M059J (cell line): ENCODE results near the gene SEMA3F. TPM values are rescaled to one million over a fixed set of nuclear protein-coding genes. Genes with fewer than 3 reads are reported as not detected.

Source experiments
- DNase-seq: peaks from one replicate; pipeline ENCODE4 v3.0.0-alpha.2; 2012; ENCODE audit warnings: low read depth
- total RNA-seq: library from RNA; depleted of rRNA; stranded (reverse); fragments of >200 nt; shearing (Covaris generic); gene quantifications from 2 replicates; pipeline ENCODE4 v1.2.3, GENCODE V29; 2014

Gene SEMA3F
- total RNA-seq, 1 experiment from 2014 or later = 6.6 TPM

DNA sequence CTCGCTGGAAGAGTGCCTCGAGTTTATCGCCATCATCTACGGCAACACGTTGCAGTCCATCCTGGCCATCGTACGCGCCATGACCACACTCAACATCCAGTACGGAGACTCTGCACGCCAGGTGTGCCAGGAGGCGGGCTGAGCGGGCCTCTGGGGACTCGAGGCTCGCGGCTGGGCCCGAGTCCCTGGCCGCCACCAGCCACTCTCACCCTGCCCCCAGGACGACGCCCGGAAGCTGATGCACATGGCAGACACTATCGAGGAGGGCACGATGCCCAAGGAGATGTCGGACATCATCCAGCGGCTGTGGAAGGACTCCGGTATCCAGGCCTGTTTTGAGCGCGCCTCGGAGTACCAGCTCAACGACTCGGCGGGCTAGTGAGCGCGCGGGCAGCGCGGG, 38.2 kb downstream of the SEMA3F start:
- no peak for DNase-seq

DNA sequence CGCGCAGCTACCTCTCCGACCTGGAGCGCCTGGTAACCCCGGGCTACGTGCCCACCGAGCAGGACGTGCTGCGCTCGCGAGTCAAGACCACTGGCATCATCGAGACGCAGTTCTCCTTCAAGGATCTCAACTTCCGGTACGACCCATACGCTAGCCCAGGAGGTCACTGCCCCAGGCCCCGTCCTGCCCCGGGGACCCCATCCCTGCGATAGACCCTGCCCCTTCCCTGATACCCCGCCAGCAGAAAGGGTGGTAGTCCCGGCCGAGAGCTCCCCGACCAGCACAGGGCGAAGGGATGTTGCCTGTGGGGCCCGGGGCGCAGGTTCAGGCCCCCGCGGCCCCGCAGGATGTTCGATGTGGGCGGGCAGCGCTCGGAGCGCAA, 38.6 kb downstream of the SEMA3F start:
- DNase-seq = no peak

DNA sequence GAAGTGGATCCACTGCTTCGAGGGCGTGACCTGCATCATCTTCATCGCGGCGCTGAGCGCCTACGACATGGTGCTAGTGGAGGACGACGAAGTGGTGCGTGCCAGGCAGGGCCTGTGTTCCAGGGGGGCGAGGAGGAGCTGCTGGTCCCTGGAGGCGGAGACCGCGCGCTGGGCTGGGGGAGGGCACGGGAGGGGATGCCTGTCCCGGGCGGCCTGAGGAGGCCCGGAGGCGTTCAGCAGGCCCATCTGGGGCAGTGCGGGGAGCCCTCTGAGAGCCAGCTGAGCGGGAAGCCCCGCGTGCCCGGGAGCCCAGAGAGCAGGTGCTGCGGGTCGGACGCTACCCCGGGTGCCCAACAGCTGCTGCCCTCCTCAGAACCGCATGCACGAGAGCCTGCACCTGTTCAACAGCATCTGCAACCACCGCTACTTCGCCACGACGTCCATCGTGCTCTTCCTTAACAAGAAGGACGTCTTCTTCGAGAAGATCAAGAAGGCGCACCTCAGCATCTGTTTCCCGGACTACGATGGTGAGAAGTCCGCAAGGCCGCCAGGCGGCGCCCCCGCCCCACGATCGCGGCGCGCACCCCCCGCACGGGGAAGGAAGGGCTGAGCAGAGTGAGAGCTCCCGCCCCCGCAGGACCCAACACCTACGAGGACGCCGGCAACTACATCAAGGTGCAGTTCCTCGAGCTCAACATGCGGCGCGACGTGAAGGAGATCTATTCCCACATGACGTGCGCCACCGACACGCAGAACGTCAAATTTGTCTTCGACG, 39.2 kb downstream of the SEMA3F start:
- peak; percentile 37 for DNase-seq

DNA sequence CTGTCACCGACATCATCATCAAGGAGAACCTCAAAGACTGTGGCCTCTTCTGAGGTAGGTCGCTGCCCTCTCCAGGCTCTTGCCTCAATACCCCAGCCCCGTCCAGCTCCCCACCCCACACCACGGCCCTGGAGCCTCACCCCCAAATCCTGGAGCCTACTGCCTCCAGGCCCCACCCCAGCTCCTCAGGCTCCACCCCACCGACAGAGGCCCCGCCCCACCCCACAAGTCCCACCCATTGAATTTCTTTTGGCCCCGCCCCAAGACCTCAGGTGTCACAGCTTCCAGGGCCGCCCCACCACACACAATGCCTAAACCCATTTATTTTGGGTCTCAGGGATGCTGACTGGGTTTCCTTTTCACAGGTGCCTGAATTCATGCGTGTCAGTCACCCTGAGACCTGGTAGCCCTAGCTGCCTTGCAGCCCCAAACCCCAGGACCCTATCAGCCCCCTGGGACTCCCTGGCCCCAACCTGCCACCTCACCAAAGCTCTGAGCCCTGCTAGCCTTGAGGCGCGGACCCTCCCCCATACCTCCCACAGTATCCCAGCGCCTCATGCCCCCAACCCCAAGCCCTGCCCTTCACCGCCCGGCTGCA, 39.9 kb downstream of the SEMA3F start:
- no peak for DNase-seq

DNA sequence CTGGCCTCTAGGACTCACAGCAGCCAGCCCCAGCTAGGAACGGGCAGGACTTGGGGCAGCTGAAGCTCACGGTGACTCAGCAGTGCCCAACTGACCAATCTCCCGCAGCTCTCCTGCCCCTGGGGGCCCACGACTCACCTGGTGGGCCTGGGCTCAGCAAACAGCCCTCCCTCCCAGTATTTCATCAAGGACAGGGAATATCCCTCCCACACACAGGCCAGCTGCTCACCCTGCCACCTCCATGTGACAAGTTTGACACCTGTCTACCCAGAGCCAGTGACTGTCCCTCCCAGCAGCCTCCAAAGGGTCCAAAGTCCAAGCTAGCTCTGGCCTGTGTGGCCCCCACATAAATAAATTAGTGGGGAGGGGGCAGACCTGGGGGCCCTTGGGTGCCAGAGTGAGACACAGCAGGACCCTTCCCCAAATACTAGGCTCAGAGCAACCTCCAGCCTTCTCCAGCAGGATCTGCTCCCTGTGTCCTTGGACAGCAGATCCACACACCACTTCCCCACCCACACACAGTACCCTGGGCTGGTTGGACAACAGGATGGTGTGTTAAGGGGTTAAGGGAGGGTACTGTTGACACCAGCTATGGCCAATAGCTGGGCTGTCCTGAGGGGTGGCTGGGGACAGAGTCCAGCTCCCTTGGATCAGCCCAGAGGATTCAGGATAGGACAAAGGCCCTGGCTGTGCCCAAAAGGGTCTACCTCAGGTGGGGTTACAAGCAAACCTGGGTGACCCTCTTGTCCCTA, 40.6 kb downstream of the SEMA3F start:
- DNase-seq = no peak

DNA sequence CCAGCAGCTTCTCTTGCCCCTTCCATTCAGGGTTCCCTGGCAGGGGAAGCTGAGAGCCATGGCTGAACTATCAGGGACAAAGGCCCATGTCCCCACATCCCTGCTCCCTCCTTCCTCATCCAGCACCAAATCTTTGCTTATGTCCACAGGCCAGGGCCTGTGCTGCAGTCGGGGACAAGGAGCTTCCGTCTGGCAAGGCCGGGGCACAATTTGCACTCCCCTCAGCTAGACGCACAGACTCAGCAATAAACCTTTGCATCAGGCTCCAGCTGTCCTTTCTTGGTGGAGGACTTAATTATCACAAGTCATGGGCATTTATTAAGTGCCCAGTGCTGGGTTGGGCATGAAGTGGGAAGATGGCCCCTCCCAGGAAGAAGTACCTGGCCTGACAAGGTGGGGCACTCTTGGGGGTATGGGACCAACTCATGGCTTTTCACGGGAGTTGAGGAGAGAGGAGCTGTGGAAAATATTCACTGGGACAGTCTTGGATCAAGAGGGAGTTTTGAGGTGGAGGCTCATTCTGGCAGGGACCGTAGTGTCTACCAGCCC, 41.2 kb downstream of the SEMA3F start:
- no peak for DNase-seq

DNA sequence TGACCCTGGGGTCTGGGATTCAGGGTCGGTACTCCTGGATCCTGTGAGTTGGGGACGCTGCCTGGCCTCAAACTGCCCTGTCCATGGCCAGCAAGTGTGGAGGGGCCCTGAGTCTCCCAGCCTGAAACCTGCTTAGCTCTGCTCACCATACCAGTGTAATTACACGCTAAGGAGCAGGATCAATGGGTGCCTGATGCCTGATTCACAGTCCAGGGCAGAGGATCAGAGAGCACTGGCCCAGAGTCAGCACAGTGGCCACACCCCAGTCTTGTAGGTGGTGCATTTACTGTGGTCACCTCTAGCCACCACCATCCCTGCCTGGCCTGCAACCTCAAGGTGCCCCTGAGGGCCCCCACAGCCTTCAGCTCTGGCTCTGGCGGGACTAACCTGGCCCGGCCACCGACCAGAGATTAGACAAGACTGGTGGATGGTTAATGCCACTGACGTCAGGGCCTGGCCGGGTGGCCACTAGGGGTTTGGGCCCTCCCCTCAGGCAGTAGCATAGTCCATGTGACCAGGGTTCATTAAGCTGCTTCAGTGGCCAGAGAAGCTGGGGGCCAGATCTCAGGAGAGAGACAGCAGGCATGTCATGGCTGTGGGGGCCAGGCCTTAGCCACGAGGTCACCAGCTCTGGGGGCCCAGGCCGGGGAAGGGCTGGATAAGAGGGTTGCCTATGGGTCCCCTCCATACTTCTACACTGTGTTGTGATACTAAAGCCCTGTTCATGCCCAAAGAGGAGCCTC, 46.6 kb downstream of the SEMA3F start:
- peak; percentile 20 for DNase-seq

DNA sequence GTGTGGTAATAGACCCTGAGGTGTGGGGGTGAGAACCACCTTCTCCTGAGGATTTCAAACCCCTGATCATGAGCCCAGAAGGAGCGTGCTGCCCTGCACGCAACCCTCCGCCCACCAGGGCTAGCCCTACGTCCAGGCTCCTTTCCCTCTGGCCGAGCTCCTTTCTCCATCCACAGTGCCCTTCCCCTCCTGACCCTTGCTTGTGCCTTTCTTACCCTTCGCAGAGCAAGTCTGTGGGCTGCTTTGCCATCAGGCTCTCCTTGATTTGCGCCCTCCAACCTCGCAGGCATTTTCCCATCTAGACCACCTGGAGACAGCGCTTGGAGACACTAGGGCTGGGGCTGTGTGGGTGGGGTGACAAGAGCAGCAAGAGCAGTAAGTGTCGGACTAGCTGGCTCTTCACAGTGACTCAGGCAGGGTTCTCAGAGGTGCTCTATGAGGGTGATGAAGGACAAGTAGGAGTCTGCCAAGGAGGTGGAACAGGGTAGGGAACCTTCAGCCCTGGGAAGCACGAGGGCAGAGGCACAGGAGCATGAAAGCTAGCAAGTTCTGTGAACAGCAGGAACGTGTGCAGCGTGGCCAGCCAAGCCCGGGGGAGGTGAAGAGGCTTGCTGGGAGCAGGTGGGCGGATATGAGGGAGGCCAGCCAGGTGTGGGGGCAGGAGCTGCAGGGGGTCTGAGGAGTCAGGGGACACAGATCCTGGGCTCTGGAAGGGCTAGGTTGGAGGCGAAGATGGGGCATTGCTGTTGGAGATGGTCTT, 47.4 kb downstream of the SEMA3F start:
- no peak for DNase-seq

DNA sequence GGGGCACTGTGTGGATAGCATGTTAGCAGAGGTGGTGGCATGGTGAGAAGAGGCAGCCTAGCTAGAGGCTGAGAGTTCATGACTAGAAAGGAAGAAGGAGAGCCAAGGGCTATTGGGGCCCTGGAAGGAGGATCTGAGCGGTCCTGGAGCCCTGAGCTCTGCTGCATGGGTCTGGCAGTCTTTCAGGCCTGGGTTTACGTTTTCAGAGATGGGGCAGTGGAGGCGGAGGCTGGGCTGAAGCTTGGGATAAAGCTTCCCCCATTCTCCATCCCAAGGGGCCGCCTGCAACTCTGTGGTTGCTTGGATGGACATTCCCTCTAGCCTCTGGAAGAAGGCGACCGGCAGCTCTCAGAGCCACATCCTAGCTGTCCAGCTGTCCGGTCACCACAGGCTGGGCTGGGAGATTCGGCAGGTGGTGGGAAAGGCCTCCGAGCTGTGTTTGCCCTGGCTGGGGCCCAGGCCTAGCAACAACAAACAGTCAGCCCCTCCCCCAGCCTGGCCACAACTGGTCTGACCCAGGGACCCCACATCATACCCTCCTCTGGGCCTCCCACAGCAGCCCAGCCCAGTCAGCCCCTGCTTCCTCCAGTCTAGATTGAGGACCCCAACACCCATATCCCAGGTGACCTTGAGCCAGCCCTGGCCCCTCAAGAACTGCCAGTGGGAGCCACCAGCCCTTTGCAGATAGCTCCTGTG, 48.1 kb downstream of the SEMA3F start:
- DNase-seq = no peak

DNA sequence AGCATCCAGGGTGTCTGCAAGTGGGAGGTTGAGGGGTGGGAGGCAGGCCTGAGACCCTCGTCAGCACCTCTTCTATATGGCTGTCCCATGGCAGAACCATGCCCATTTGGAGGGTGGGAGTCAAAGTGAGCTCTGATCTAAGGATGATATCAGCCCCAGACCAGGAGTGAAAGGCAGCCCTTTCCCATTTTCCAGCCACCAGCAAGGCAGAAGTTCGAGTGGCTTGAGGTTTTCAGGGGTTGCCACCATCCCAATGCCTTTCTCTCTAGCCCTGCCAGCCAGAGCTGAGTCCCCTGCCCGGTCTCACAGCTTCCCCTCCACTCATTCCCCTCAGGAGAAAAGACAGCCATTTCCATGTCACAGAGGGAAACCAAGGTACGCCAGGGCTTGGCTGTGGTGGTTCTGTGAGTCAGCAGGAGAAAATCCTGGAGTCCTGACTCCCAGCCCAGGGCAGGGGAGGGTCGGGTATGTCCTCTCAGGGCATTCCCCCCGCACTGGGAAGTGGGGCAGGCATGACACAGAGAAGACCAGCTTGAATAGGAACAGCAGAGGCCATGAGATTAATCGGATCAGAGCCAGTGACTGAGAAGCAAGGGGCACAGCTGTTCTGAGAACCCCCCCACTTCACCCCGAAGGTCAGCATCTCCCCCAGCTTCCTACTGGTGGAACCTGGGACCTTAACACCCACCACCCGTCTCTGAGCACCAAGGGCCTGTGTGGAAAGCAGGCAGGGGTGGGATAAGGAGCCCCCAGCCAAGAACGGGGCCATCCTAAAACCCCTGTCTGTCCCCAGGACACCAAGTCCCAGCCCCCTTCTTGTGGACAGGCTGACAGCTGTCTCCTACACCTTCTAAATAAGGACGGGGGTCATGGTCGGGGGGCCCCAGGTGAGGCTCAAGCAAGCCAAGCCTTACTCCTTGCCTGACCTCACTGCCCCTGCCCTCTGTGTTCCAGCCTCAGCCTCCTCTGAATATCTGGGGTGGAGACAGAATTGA, 49.0 kb downstream of the SEMA3F start:
- DNase-seq = no peak

DNA sequence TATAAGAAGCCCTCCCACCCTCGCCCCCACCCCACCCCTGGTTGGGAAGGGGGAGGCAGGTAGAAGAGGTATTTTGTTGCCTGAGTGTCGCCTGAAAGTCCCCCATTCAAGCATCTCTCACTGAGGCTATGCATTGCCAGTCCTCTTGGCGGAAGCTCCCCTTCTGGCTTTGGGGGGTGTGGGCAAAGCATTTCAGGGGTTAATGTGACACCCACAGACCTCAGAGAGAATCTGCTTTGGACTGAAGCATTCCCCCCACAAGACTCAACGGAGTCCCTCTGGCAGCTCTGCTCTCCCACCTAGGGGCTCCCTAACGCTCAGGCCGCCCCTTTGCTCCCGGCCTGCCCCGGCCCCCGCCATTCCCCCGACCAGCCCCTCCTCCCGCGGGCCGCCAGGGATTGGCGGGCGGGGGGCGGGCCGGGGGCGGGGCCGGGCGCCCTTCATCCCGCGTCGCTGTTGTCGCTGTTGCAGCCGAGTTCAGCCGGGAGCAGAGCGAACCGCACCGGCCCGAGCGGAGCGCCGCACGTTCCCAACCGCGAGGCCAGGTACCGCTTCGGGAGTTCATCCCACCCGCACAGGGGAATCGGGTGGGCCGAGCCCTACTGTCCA, 49.8 kb downstream of the SEMA3F start, which contains the start of gene SLC38A3:
TSS of gene SLC38A3 (plus strand) at position 468 of the 609 bp plus-strand sequence. CDS start 8,929 bp downstream, outside the sequence.
- DNase-seq = no peak

DNA sequence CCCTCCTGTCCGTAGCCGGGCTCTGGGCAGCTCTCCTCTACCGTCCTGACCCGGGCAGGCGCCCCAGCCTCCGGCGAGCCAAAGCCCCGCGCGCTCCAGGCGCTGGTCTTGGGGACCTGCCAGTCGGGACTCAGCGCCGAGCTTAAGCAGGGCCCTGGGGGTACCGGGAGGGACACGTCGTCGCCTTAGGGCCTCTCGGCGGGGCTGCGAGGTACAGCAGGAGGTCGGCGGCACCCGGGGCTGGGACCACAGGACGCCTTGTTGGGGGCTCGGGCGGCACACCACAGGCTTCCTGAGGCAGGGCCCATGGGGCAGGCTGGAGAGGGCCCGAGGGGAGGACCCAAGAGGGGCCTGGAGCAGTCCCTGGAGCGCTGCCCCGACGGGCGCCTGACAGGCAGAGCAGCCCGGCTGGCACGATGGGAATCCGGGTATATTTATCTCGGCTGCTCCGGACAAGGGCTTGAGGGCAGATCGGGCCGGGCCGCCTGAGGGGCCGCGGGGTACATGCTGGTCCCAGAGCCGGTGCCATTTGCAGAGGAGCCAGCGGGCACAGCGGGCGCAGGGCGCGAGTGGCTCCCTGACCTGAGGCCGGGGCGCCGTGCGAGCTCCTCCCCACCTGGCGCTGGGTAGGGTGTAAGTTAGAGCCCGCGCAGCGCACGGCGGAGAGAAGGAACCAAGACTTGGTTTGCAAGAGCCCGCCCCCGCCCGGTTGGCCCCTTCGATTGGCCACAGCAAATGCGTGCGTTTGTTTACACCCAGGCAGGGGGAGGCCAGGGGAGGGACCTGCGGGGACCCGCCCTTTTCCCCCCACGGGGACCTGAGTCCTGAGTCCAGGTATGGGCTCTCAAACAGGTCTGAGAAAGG, 50.5 kb downstream of the SEMA3F start:
- DNase-seq = no peak

DNA sequence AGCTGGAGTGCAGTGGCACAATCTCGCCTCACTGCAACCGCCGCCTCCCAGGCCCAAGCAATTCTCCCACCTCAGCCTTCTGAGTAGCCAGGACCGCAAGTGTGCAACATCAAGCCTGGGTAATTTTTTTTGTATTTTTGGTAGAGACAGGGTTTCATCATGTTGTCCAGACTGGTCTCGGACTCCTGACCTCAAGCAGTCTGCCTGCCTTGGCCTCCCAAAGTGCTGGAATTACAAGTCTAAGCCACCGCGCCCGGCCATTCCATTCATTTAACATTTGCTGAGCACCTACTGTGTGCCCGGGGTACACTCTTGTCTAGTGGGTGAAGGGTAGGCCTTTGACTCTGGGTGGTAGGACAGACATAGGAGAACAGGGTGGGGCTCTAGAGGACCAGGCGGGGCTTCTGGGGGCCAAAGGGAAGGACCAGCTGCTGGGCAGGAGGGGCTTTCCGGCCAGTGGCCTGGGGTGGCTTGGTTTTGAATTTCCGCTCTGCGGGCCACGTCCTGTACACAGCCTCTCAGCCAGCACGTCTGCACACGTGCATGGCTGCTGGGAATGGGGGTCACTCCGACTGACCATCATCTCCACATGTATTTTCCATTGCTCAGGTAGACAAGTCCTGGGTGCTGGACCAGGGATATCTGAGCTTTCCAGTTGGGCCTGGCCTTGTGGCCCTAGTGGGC, 52.4 kb downstream of the SEMA3F start:
- no peak for DNase-seq

DNA sequence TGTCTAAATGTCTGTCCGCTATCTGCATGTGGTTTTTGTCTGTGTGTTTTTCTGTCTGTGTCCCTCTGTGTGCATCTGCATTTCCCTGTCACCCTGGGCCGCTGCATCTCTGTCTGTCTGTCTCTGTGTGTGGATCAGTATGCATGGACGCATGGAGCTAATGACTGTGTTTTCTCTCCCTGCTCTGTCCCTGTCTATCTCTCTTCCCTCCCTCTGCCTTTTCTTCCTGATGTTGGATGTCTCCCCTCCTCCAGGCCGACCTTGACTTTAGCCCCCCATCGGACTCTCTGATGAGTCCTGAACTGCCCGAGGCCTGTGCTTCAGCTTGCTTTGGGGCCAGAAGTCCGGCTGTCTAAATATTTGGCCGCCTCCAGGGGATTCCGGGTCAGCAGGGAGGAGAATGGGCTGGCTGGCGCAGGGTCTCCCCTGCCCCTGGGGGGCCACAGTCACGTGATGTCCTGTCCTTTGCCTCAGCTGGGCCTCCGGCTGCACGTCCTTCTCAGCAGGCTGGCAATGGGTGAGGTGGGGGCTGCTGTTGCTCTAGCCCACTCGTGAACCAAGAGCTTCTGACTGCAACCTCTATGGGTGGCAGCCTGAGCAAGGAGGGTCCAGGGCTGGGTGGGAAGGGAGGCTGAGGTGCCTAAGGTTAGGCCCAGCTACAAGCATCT, 53.7 kb downstream of the SEMA3F start:
- no peak for DNase-seq

DNA sequence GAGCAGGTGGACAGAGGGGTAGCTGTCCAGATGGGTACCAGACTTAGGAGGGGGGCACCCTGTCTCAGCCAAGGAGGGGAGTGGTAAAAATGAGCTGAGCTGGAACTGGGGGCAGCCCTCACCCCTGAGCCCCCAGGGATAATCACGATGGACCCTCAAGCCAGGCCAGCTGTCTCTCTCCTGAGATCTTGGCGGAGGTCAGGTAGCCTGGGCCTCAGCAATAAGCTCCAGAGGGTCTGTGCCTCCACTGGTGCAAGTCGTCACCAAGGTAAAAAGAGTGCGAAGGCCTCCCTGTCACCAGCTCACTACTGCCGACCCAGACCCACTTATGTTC, 55.0 kb downstream of the SEMA3F start:
- no peak for DNase-seq

DNA sequence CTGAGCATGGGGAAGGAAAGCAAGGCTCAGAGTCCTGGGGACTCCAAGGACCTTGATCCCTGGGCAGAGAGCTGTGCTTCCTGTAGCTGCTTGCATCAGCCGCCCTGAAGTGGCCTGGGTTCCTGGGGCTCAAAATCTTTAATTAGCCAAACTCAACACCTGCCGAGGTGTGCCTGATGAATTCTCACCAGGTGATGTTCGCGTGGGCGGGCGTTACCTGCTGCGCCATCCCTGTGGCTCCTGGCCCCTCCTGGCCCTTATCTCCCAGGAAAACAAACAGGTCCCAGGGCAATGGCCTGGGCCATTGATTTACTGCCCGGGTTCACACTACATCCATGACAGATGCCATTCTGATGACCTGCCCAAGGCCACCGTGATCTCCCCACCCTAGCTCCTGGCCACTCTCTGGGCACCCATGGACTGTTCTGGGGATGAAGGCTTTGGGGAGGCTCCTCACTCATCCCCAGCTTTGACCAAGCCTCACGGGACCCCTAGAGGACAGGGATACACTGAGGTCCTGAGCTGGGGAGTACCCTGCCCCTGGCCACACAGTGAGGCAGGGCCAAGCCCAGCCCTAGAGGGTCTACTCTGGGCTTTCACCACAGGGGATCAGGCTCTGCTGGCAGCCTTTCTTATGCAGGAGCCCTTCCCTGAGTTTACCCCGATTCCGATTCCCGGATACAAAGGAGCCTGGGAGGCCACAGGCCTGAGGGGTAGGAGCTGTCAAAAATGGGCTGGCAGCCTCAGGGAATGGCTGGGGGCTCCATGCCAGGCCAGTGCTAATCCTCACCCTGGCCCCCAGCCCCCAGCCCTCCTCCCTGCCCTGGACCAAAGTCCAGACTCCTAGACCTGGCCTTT, 55.6 kb downstream of the SEMA3F start:
- DNase-seq = no peak
